Large intestine (tissue), 3 donors: ENCODE results near the gene DIO3. TPM values are rescaled to one million over a fixed set of nuclear protein-coding genes. Genes with fewer than 3 reads are reported as not detected.
"Not testable (repeated sequence)": the region's sequence is repeated elsewhere in the genome, so short reads cannot be mapped to it uniquely, and the experiment has no call there.

Experiments used
- DNase-seq, 2 donors: peaks; one replicate each; pipeline versions ENCODE4 v3.0.0 to v3.0.0-alpha.2; 2013
- H3K27ac ChIP-seq: one replicate; pipeline ENCODE4 v1.5.1; 2013; ENCODE audit warnings: low read length
- H3K27me3 ChIP-seq: 2 replicates; pipeline ENCODE4 v1.6.1; 2013; ENCODE audit warnings: low read length; ENCODE audit not compliant: control insufficient read depth, insufficient read depth
- H3K36me3 ChIP-seq: 2 replicates; pipeline ENCODE4 v1.6.1; 2013; ENCODE audit warnings: low read length; ENCODE audit not compliant: control insufficient read depth, insufficient read depth
- H3K4me1 ChIP-seq: one replicate; pipeline ENCODE4 v1.6.1; 2013; ENCODE audit warnings: low read length; ENCODE audit not compliant: control insufficient read depth, insufficient read depth
- H3K4me3 ChIP-seq: one replicate; pipeline ENCODE4 v1.5.1; 2013; ENCODE audit warnings: low read length
- H3K9me3 ChIP-seq: one replicate; pipeline ENCODE4 v1.6.1; 2013; ENCODE audit warnings: mild to moderate bottlenecking, low read depth, low read length, moderate library complexity; ENCODE audit not compliant: control insufficient read depth
- WGBS: methylation state at CpG from one replicate; pipeline ENCODE4 v1.1.5; 2013; ENCODE audit warnings: low lambda C conversion rate; ENCODE audit not compliant: insufficient coverage; 5-methylcytosine and 5-hydroxymethylcytosine counted together
- polyA plus RNA-seq: library from polyadenylated mRNA; unstranded; fragments of 120-200 nt; gene quantifications from one replicate; pipeline ENCODE4 v1.2.1, GENCODE V29; 2013

DIO3 gene
- polyA plus RNA-seq, 1 donor: 5.9 TPM

- peaks cover 52% of the 10 kb centered on the region for H3K4me1 ChIP-seq
- no peaks in the 10 kb centered on the region for H3K27me3 ChIP-seq
- no peak overlapping the region for H3K4me3 ChIP-seq
- peak overlapping the region; percentile 93 for H3K27ac ChIP-seq
- DNase-seq: peak in 1 of 2 donors; percentile 62
- no peaks in the 10 kb centered on the region for H3K36me3 ChIP-seq
- WGBS: no CpG with 5 or more reads among the region's 22 CpGs
- no peaks in the 10 kb centered on the region for H3K9me3 ChIP-seq
These were observed 20.5 kb upstream of the DIO3 start for GRCh38 chr14:101540481-101541462.

- peak; percentile 88 to 95 for DNase-seq
- H3K27ac ChIP-seq: peak overlapping the region; percentile 93
- no peaks in the 10 kb centered on the region for H3K9me3 ChIP-seq
- H3K27me3 ChIP-seq: no peaks in the 10 kb centered on the region
- no peak overlapping the region for H3K4me3 ChIP-seq
- H3K36me3 ChIP-seq: no peaks in the 10 kb centered on the region
- no CpG with 5 or more reads among the region's 9 CpGs for WGBS
- H3K4me1 ChIP-seq: peaks cover 42% of the 10 kb centered on the region
These were observed 18.9 kb upstream of the DIO3 start for GRCh38 chr14:101542391-101542790.

DNA sequence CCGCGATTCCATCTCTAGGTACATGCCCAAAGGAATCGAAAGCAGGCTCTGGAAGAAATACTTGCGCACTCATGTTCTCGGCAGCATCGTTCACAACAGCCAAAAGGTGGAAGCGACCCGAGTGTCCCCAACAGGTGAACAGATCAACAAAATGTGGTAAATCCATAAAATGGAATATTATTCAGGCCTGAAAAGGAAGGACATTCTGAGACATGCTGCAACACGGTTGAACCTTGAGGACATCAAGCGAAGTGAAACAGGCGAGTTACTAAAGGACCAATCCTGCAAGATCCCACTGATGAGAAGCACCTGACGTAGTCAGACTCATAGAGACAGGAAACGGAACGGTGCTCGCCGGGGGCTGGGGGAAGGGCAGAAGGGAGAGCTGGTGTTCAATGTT lies 17.5 kb upstream of the DIO3 start:
- Histone ChIP-seq H3K4me1 (peaks cover 36% of the 10 kb centered on the region), H3K4me3 (no peak overlapping the region), H3K27me3 (no peaks in the 10 kb centered on the region), H3K27ac (no peak overlapping the region), H3K36me3 (no peaks in the 10 kb centered on the region), H3K9me3 (no peaks in the 10 kb centered on the region)
- DNase-seq: no peak
- WGBS: no CpG with 5 or more reads among the region's 16 CpGs

DNA sequence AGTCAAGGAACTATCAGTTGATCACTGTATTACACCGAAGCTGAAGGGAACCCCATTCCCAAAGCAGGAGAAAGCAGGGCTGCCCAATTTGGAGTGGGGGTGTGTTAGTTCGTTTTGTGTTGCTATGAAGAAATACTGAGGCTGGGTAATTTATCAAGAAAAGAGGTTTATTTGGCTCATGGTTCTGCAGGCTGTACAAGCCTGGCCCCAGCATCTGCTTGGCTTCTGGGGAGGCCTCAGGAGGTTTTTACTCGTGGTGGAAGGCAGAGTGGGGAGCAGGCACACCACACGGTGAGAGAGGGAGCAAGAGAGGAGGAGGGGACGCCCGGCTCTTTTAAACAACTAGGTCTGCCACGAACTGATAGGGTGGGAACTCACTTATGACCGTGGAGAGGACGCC lies 16.7 kb upstream of the DIO3 start:
- H3K36me3 ChIP-seq: no peaks in the 10 kb centered on the region
- H3K27me3 ChIP-seq: no peaks in the 10 kb centered on the region
- no CpG with 5 or more reads among the region's 9 CpGs for WGBS
- H3K9me3 ChIP-seq: no peaks in the 10 kb centered on the region
- no peak overlapping the region for H3K27ac ChIP-seq
- DNase-seq: no peak
- no peak overlapping the region for H3K4me3 ChIP-seq
- peaks cover 35% of the 10 kb centered on the region for H3K4me1 ChIP-seq

DNA sequence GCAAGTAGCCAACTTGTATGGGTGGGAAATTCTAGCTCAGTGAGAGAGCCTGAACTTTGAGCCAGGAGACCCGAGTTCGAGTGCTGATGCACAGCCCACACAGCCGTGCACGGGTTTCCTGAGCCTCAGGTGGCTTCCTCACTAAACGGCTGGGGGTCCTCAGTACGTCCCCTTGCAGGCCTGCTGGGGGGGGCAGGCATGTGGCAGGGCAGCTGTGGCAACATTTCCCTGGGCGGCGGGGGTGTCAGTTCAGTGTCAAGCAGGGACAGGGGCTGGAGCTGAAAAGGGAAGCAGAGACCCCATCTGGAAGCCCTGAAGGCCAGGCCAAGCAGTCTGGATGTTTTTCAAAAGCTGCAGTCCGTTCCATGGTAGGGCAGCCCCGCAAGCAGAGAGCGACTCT lies 14.6 kb upstream of the DIO3 start:
- WGBS: no CpG with 5 or more reads among the region's 11 CpGs
- DNase-seq: no peak
- Histone ChIP-seq H3K9me3 (no peaks in the 10 kb centered on the region), H3K27ac (no peak overlapping the region), H3K36me3 (no peaks in the 10 kb centered on the region), H3K4me1 (peaks cover 23% of the 10 kb centered on the region), H3K27me3 (no peaks in the 10 kb centered on the region), H3K4me3 (no peak overlapping the region)

DNA sequence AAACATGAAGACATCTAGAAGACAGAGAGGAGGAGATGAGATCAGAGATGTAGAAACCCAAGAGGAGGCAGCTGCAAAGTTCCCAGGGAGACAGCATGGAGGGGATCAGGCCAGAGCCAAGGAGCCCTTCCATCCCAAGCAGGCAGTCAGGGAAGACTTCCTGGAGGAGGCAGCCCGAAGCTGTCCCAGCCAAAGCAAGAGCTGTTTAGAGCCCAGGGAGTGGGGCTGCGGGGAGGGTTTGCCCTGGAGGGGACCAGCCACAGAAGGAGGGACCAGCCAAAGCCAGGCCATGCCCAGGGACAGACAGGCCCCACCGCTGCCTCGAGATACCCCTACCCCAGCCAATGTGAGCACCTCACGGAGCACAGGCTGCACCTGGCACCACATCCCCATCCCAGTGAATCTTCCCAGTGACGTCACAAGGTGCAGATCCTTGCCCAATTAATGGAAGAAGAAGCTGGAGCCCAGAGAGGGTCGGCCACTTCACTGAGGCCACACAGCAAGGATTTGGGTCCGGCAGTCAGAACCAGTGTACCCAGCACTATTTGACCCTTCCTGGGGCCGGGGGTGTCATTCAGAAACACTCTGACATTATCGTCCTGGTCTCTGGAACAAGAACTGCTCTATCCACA lies 14.1 kb upstream of the DIO3 start:
- peaks cover 23% of the 10 kb centered on the region for H3K4me1 ChIP-seq
- H3K27me3 ChIP-seq: no peaks in the 10 kb centered on the region
- WGBS: no CpG with 5 or more reads among the region's 10 CpGs
- H3K36me3 ChIP-seq: no peaks in the 10 kb centered on the region
- H3K4me3 ChIP-seq: no peak overlapping the region
- H3K9me3 ChIP-seq: no peaks in the 10 kb centered on the region
- no peak for DNase-seq
- H3K27ac ChIP-seq: no peak overlapping the region

DNA sequence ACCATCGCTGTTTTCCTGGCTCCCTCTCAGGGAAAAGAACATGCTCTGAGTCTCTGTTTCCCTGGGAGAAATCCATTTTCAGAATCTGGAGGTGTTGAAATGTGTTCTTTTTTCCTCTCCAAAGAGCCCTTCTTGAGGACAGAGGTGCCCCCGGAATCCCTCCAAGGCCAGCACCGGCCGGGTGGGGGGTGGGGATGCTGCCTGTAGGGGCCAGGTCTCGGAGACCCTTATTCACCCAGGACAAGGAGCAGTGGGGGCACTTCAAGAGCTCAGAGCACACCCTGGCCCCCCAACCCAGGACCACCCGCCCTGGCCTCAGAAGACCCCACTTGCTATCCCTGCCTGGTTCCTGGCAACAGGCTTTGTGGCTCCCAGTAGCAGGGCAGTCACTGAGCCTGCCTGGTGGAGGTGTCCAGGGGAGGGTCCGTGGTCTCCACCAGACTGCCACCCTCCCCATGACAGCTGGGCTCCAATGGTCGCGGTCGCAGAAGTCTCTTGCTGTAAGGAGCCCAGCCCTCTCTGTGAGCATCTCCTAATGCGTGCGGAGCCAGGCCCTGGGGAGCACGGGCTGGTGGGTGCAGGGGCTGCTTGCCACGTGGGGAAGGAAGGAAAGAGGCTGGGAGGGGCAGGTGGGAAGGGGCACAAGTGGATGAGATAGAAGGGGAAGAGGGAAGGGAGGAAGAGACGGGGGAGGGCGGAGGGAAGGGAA lies 13.2 kb upstream of the DIO3 start:
- no peaks in the 10 kb centered on the region for H3K9me3 ChIP-seq
- WGBS: 89% methylated on average over 2 of the region's 16 CpGs
- H3K27ac ChIP-seq: no peak overlapping the region
- H3K27me3 ChIP-seq: no peaks in the 10 kb centered on the region
- H3K4me3 ChIP-seq: no peak overlapping the region
- H3K36me3 ChIP-seq: no peaks in the 10 kb centered on the region
- H3K4me1 ChIP-seq: peaks cover 23% of the 10 kb centered on the region
- no peak for DNase-seq

- no peak overlapping the region for H3K27ac ChIP-seq
- 100% methylated on average over 1 of the region's 5 CpGs for WGBS
- no peaks in the 10 kb centered on the region for H3K27me3 ChIP-seq
- no peaks in the 10 kb centered on the region for H3K9me3 ChIP-seq
- no peak for DNase-seq
- no peak overlapping the region for H3K4me3 ChIP-seq
- peaks cover 20% of the 10 kb centered on the region for H3K4me1 ChIP-seq
- no peaks in the 10 kb centered on the region for H3K36me3 ChIP-seq
These were observed 12.6 kb upstream of the DIO3 start for GRCh38 chr14:101548710-101549109.

GRCh38 chr14:101549154-101549553 lies 12.1 kb upstream of the DIO3 start:
- Histone ChIP-seq H3K36me3 (no peaks in the 10 kb centered on the region), H3K27ac (no peak overlapping the region), H3K4me3 (no peak overlapping the region), H3K4me1 (peaks cover 20% of the 10 kb centered on the region), H3K27me3 (no peaks in the 10 kb centered on the region), H3K9me3 (no peaks in the 10 kb centered on the region)
- WGBS: no CpG with 5 or more reads among the region's 18 CpGs
- no peak for DNase-seq

- peaks cover 30% of the 10 kb centered on the region for H3K4me1 ChIP-seq
- not testable (repeated sequence) for H3K27ac ChIP-seq, H3K27me3 ChIP-seq, DNase-seq, H3K9me3 ChIP-seq, H3K4me3 ChIP-seq, H3K36me3 ChIP-seq
- 90% methylated on average over 2 of the region's 5 CpGs for WGBS
These were observed 10.9 kb upstream of the DIO3 start for GRCh38 chr14:101550202-101550912.
